ENCODE data around the gene FBN2.

DNA sequence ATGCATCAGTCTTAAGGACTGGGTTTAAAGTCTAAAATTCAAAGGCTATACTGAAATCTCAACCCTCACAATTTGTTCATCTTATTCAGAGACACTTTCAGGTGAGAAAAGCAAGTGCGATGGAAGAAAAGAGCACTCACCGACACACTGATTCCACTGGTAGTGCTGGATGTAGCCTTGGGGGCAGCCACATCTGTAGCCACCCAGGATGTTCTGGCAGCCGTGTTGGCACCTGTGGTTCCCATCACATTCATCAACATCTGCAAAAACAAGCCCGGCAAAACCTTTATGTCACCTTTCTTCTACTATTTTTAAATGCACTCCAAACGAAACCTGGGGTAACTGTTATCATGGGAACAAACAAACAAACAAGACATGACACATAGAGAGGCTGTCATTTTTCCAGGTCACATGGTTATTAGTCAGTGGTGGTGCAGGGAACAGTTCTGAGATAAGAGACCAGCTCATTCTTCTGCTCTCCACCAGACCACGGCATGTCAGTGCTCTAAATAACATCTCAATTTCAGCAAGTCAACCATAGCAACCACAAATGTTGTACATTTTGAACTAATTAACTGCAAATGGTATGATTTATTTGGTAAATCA lies 266.1 kb downstream of the FBN2 start:
- TF ChIP-seq, protein P1, sequence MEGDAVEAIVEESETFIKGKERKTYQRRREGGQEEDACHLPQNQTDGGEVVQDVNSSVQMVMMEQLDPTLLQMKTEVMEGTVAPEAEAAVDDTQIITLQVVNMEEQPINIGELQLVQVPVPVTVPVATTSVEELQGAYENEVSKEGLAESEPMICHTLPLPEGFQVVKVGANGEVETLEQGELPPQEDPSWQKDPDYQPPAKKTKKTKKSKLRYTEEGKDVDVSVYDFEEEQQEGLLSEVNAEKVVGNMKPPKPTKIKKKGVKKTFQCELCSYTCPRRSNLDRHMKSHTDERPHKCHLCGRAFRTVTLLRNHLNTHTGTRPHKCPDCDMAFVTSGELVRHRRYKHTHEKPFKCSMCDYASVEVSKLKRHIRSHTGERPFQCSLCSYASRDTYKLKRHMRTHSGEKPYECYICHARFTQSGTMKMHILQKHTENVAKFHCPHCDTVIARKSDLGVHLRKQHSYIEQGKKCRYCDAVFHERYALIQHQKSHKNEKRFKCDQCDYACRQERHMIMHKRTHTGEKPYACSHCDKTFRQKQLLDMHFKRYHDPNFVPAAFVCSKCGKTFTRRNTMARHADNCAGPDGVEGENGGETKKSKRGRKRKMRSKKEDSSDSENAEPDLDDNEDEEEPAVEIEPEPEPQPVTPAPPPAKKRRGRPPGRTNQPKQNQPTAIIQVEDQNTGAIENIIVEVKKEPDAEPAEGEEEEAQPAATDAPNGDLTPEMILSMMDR (conservative IDR thresholded peaks at IDR 0.05) = no peak
- TF ChIP-seq EZH2 (IDR thresholded peaks at IDR 0.05; ENCODE audit: low read depth) = no peak
